GM23338 (cell line): ENCODE measurements around the gene SNX8. TPM values are rescaled to one million over a fixed set of nuclear protein-coding genes. Genes with fewer than 3 reads are reported as not detected.

ENCODE experiments used
- ATAC-seq: fragments of 200-7000 bp; cut with Tn5 transposase; 3 replicates; pipeline ENCODE4 v1.9.1; 2020
- DNase-seq: peaks from one replicate; pipeline ENCODE4 v3.0.0-alpha.2; 2015; ENCODE audit warnings: low spot score
- H2AFZ ChIP-seq: fragments of 200-600 bp; sonication (generic); 2 replicates; pipeline ENCODE4 v1.8.0; 2016; ENCODE audit warnings: antibody characterized with exemption, mild to moderate bottlenecking, moderate library complexity
- H3F3A ChIP-seq: fragments of 200-600 bp; sonication (generic); replicated peaks from 2 replicates; pipeline ENCODE4 v1.8.0; 2017; ENCODE audit warnings: antibody characterized with exemption, mixed run types, low read depth
- H3K27ac ChIP-seq: fragments of 200-600 bp; sonication (generic); 2 replicates; pipeline ENCODE4 v1.6.1; 2016; ENCODE audit warnings: low read depth
- H3K27me3 ChIP-seq: fragments of 200-600 bp; sonication (generic); 2 replicates; pipeline ENCODE4 v1.8.0; 2016; ENCODE audit warnings: mild to moderate bottlenecking, mixed run types, moderate library complexity; ENCODE audit not compliant: insufficient read depth
- H3K36me3 ChIP-seq: fragments of 200-600 bp; sonication (generic); 2 replicates; pipeline ENCODE4 v1.8.0; 2016; ENCODE audit warnings: mild to moderate bottlenecking; ENCODE audit not compliant: insufficient read depth
- H3K4me1 ChIP-seq: fragments of 200-600 bp; sonication (generic); 2 replicates; pipeline ENCODE4 v1.8.0; 2016; ENCODE audit warnings: mild to moderate bottlenecking, moderate library complexity; ENCODE audit not compliant: insufficient read depth
- H3K4me2 ChIP-seq: fragments of 200-600 bp; sonication (generic); 2 replicates; pipeline ENCODE4 v1.7.1; 2017; ENCODE audit warnings: mixed run types
- H3K4me3 ChIP-seq: fragments of 200-600 bp; sonication (generic); 2 replicates; pipeline ENCODE4 v1.6.1; 2016; ENCODE audit warnings: mixed run types
- H3K79me2 ChIP-seq: fragments of 200-600 bp; sonication (generic); replicated peaks from 2 replicates; pipeline ENCODE4 v1.8.0; 2017; ENCODE audit warnings: mild to moderate bottlenecking; ENCODE audit not compliant: insufficient read depth
- H3K9me2 ChIP-seq: fragments of 200-600 bp; sonication (generic); 2 replicates; pipeline ENCODE4 v1.8.0; 2017; ENCODE audit not compliant: insufficient read depth
- H4K20me1 ChIP-seq: fragments of 200-600 bp; sonication (generic); replicated peaks from 2 replicates; pipeline ENCODE4 v1.8.0; 2017; ENCODE audit warnings: mild to moderate bottlenecking; ENCODE audit not compliant: insufficient read depth
- H3K27ac Mint-ChIP-seq: 2 replicates; pipeline ENCODE4 v1.8.0; 2020; ENCODE audit warnings: inconsistent platforms, mild to moderate bottlenecking, moderate library complexity, mixed read lengths
- H3K27me3 Mint-ChIP-seq: 3 replicates; pipeline ENCODE4 v1.8.0; 2022; ENCODE audit warnings: low read depth, mild to moderate bottlenecking, moderate library complexity, mixed read lengths, inconsistent platforms; ENCODE audit not compliant: insufficient read depth, poor library complexity
- H3K36me3 Mint-ChIP-seq: 3 replicates; pipeline ENCODE4 v1.8.0; 2021; ENCODE audit warnings: low read depth, mild to moderate bottlenecking, inconsistent platforms, moderate library complexity, mixed read lengths
- H3K4me1 Mint-ChIP-seq: 3 replicates; pipeline ENCODE4 v1.8.0; 2020; ENCODE audit warnings: mild to moderate bottlenecking, inconsistent platforms, mixed read lengths
- H3K4me3 Mint-ChIP-seq: 3 replicates; pipeline ENCODE4 v1.8.0; 2021; ENCODE audit warnings: moderate library complexity, mild to moderate bottlenecking, inconsistent platforms, mixed read lengths
- H3K9me3 Mint-ChIP-seq: 3 replicates; pipeline ENCODE4 v1.8.0; 2020; ENCODE audit warnings: moderate library complexity, mild to moderate bottlenecking, inconsistent platforms, mixed read lengths
- CREB1 ChIP-seq: fragments of 250-450 bp; sonication (Bioruptor Pico); IDR thresholded peaks from 2 replicates; pipeline ENCODE4 v1.5.0; 2020; ENCODE audit warnings: low read depth, mild to moderate bottlenecking, moderate library complexity
- ETS1 ChIP-seq: IDR thresholded peaks from 2 replicates; pipeline ENCODE4 v1.6.1; 2016; ENCODE audit warnings: antibody characterized with exemption
- EZH2 ChIP-seq: fragments of 200-600 bp; sonication (generic); IDR thresholded peaks from one replicate; pipeline ENCODE4 v1.8.0; 2017; ENCODE audit warnings: antibody characterized with exemption, mild to moderate bottlenecking, low read depth; ENCODE audit not compliant: unreplicated experiment
- EZH2phosphoT487 ChIP-seq: fragments of 200-600 bp; sonication (generic); IDR thresholded peaks from one replicate; pipeline ENCODE4 v1.8.1; 2018; ENCODE audit warnings: antibody characterized with exemption; ENCODE audit not compliant: unreplicated experiment
- JUNB ChIP-seq: IDR thresholded peaks from one replicate; pipeline ENCODE4 v1.6.1; 2016; ENCODE audit warnings: antibody characterized with exemption; ENCODE audit not compliant: unreplicated experiment
- NANOG ChIP-seq: IDR thresholded peaks from 2 replicates; pipeline ENCODE4 v1.6.1; 2016; ENCODE audit warnings: antibody characterized with exemption, borderline replicate concordance
- POLR2AphosphoS5 ChIP-seq: IDR thresholded peaks from 2 replicates; pipeline ENCODE4 v1.6.1; 2016; ENCODE audit warnings: antibody characterized with exemption, low read depth
- REST ChIP-seq: IDR thresholded peaks from one replicate; pipeline ENCODE4 v1.6.1; 2018; ENCODE audit warnings: antibody characterized with exemption; ENCODE audit not compliant: unreplicated experiment
- STAT1 ChIP-seq: IDR thresholded peaks from one replicate; pipeline ENCODE4 v1.6.1; 2016; ENCODE audit warnings: antibody characterized with exemption; ENCODE audit not compliant: unreplicated experiment
- ZNF114 ChIP-seq: fragments of 250-450 bp; sonication (Bioruptor Pico); IDR thresholded peaks from 2 replicates; pipeline ENCODE4 v1.5.0; 2020; ENCODE audit warnings: mild to moderate bottlenecking, moderate library complexity
- ZNF331 ChIP-seq: fragments of 250-450 bp; sonication (Bioruptor Pico); IDR thresholded peaks from 2 replicates; pipeline ENCODE4 v1.5.0; 2020; ENCODE audit warnings: low read depth, mild to moderate bottlenecking, moderate library complexity
- polyA plus RNA-seq: library from polyadenylated mRNA; unstranded; fragments of >200 nt; fragmentation: Nextera tagmentation; extraction: Ambion mirVana; gene quantifications from 2 replicates; pipeline ENCODE4 v1.2.1, GENCODE V29; 2016
- total RNA-seq: library from RNA; depleted of rRNA; stranded (reverse); fragments of >200 nt; shearing (Covaris generic); gene quantifications from 2 replicates; pipeline ENCODE4 v1.2.3, GENCODE V29; 2014

SNX8 gene
- total and polyA plus RNA-seq, 2 experiments from 2014 or later, result 44.3 to 50.9 TPM

GRCh38 chr7:2295936-2296620 is 18.2 kb downstream of the SNX8 start:
- Mint-ChIP-seq H3K4me3 (no peak overlapping the region), H3K9me3 (no peaks in the 10 kb centered on the region), H3K27me3 (peaks cover 14% of the 10 kb centered on the region), H3K36me3 (peaks cover 2% of the 10 kb centered on the region; the same call in 2 of the 3 replicates), H3K4me1 (peaks cover 19% of the 10 kb centered on the region), H3K27ac (no peak overlapping the region)
- H3K4me3 ChIP-seq, result no peak overlapping the region
- peak overlapping the region; percentile 4; the same call in 1 of the 2 replicates for H3K27ac ChIP-seq
- no peaks in the 10 kb centered on the region for H3K27me3 ChIP-seq
- ATAC-seq (no peak), DNase-seq (no peak)
- H3K4me2 ChIP-seq, result 0 out of 2 replicates have a peak overlapping the region, but pooled peaks have one; percentile 1
- H3K9me2 ChIP-seq, result no peaks in the 10 kb centered on the region
- TF ChIP-seq POLR2AphosphoS5 (no peak), ZNF331 (CRISPR knock-in tag) (no peak), ETS1 (no peak), EZH2phosphoT487 (no peak), CREB1 (CRISPR knock-in tag) (no peak), EZH2 (no peak)
- H4K20me1 ChIP-seq, result no peaks in the 10 kb centered on the region
- H3K4me1 ChIP-seq, result peaks cover 9% of the 10 kb centered on the region; the same call in 1 of the 2 replicates
- H2AFZ ChIP-seq, result no peak overlapping the region
- peaks cover 57% of the 10 kb centered on the region for H3K79me2 ChIP-seq
- no peaks in the 10 kb centered on the region for H3K36me3 ChIP-seq
- no peaks in the 10 kb centered on the region for H3F3A ChIP-seq

GRCh38 chr7:2290877-2291276 is 23.4 kb downstream of the SNX8 start:
- H3K27me3 ChIP-seq, result no peaks in the 10 kb centered on the region
- H3K4me1 ChIP-seq, result 0 out of 2 replicates have a peak, but pooled peaks cover 3% of the 10 kb centered on the region
- Mint-ChIP-seq H3K36me3 (no peaks in the 10 kb centered on the region), H3K4me3 (no peak overlapping the region), H3K9me3 (no peaks in the 10 kb centered on the region), H3K4me1 (peaks cover under 1% of the 10 kb centered on the region; the same call in 2 of the 3 replicates), H3K27me3 (peaks cover 3% of the 10 kb centered on the region), H3K27ac (no peak overlapping the region; the same call in 1 of the 2 replicates)
- ATAC-seq (no peak), DNase-seq (no peak)
- H3F3A ChIP-seq, result no peaks in the 10 kb centered on the region
- H3K9me2 ChIP-seq, result no peaks in the 10 kb centered on the region
- no peaks in the 10 kb centered on the region for H3K36me3 ChIP-seq
- H4K20me1 ChIP-seq, result no peaks in the 10 kb centered on the region
- H3K4me3 ChIP-seq, result no peak overlapping the region
- H3K4me2 ChIP-seq, result no peak overlapping the region
- H3K27ac ChIP-seq, result no peak overlapping the region
- H3K79me2 ChIP-seq, result peaks cover 13% of the 10 kb centered on the region; the same call in 1 of the 2 replicates
- H2AFZ ChIP-seq, result no peak overlapping the region
- TF ChIP-seq EZH2phosphoT487 (no peak), REST (no peak), ZNF114 (CRISPR knock-in tag) (no peak), STAT1 (no peak), JUNB (no peak), ZNF331 (CRISPR knock-in tag) (no peak), NANOG (no peak), CREB1 (CRISPR knock-in tag) (no peak), POLR2AphosphoS5 (no peak)
